HEK293 (cell line): ENCODE results near the gene DSCAM.

Experiments used
- CTCF ChIA-PET: fragments of 350-600 bp; formaldehyde crosslinking; extraction: SDS; loops from one replicate; lab custom pipeline; 2021; ENCODE audit warnings: antibody characterized with exemption; lab: Yijun Ruan, JAX
- POLR2A ChIA-PET: fragments of 300-600 bp; formaldehyde crosslinking; extraction: SDS; loops from one replicate; lab custom pipeline; 2020; ENCODE audit warnings: antibody characterized with exemption, inconsistent platforms; lab: Yijun Ruan, JAX
- H3K27ac ChIP-seq: fragments of 200-500 bp; sonication (Bioruptor generic); 2 replicates; pipeline ENCODE4 v1.5.1; 2014; ENCODE audit warnings: low read depth, low read length, control low read depth, inconsistent platforms; ENCODE audit errors: extremely low read depth
- H3K36me3 ChIP-seq, 2 experiments: fragments of 200-500 bp in 1 of 2; sonication (Bioruptor generic) in 1 of 2; 1 replicate in 1 of 2; 2 replicates in 1 of 2; pipeline ENCODE4 v1.5.1; 2014 to 2017; ENCODE audit warnings: inconsistent platforms in 2 of 2, low read length in 2 of 2; ENCODE audit not compliant: control insufficient read depth in 2 of 2, insufficient read depth in 1 of 2
- H3K4me1 ChIP-seq: fragments of 200-500 bp; sonication (Bioruptor generic); 2 replicates; pipeline ENCODE4 v1.5.1; 2014; ENCODE audit warnings: mild to moderate bottlenecking, low read length, inconsistent platforms; ENCODE audit not compliant: control insufficient read depth, insufficient read depth
- H3K4me3 ChIP-seq: 2 replicates; pipeline ENCODE4 v1.5.1; 2011; ENCODE audit warnings: low read depth, mild to moderate bottlenecking, control low read depth, low read length, moderate library complexity
- H3K9me3 ChIP-seq: fragments of 200-500 bp; sonication (Bioruptor generic); 2 replicates; pipeline ENCODE4 v1.5.1; 2014; ENCODE audit warnings: low read depth, low read length, inconsistent platforms; ENCODE audit not compliant: control insufficient read depth, insufficient read depth
- BCL11A ChIP-seq: fragments of 450-650 bp; formaldehyde crosslinking; IDR thresholded peaks from 2 replicates; pipeline ENCODE4 v1.5.1; 2016; ENCODE audit warnings: low read depth, missing biosample characterization, missing genetic modification characterization
- KLF16 ChIP-seq: fragments of 450-650 bp; formaldehyde crosslinking; IDR thresholded peaks from 2 replicates; pipeline ENCODE4 v1.5.1; 2017; ENCODE audit warnings: missing biosample characterization, missing genetic modification characterization
- OSR2 ChIP-seq: fragments of 450-650 bp; formaldehyde crosslinking; IDR thresholded peaks from 2 replicates; pipeline ENCODE4 v1.5.1; 2016; ENCODE audit warnings: missing biosample characterization, missing genetic modification characterization
- SCRT2 ChIP-seq: fragments of 450-650 bp; formaldehyde crosslinking; IDR thresholded peaks from 2 replicates; pipeline ENCODE4 v1.5.1; 2016; ENCODE audit warnings: missing biosample characterization, missing genetic modification characterization
- ZBTB1 ChIP-seq: fragments of 450-650 bp; formaldehyde crosslinking; IDR thresholded peaks from 2 replicates; pipeline ENCODE4 v1.5.1; 2016; ENCODE audit warnings: missing biosample characterization, missing genetic modification characterization
- ZBTB26 ChIP-seq: fragments of 450-650 bp; formaldehyde crosslinking; optimal IDR thresholded peaks from 2 replicates; pipeline ENCODE3; 2016; ENCODE audit warnings: missing biosample characterization, mild to moderate bottlenecking, missing genetic modification characterization
- ZFP37 ChIP-seq: fragments of 450-650 bp; formaldehyde crosslinking; IDR thresholded peaks from 2 replicates; pipeline ENCODE4 v1.5.1; 2016; ENCODE audit warnings: missing biosample characterization, missing genetic modification characterization
- ZIC2 ChIP-seq: fragments of 450-650 bp; formaldehyde crosslinking; IDR thresholded peaks from 2 replicates; pipeline ENCODE4 v1.5.1; 2016; ENCODE audit warnings: missing biosample characterization, missing genetic modification characterization
- ZNF114 ChIP-seq: fragments of 450-650 bp; formaldehyde crosslinking; IDR thresholded peaks from 2 replicates; pipeline ENCODE4 v1.5.0; 2017; ENCODE audit warnings: missing biosample characterization, missing genetic modification characterization
- ZNF132 ChIP-seq: fragments of 450-650 bp; formaldehyde crosslinking; IDR thresholded peaks from 2 replicates; pipeline ENCODE4 v1.5.1; 2017; ENCODE audit warnings: missing biosample characterization, missing genetic modification characterization, borderline replicate concordance
- ZNF157 ChIP-seq: fragments of 450-650 bp; formaldehyde crosslinking; IDR thresholded peaks from 2 replicates; pipeline ENCODE4 v1.5.1; 2016; ENCODE audit warnings: missing biosample characterization, missing genetic modification characterization
- ZNF175 ChIP-seq: fragments of 450-650 bp; formaldehyde crosslinking; IDR thresholded peaks from 2 replicates; pipeline ENCODE4 v1.5.1; 2016; ENCODE audit warnings: missing biosample characterization, missing genetic modification characterization
- ZNF2 ChIP-seq: fragments of 450-650 bp; formaldehyde crosslinking; IDR thresholded peaks from 2 replicates; pipeline ENCODE4 v1.5.1; 2016; ENCODE audit warnings: missing biosample characterization, missing genetic modification characterization
- ZNF239 ChIP-seq: fragments of 450-650 bp; formaldehyde crosslinking; IDR thresholded peaks from 2 replicates; pipeline ENCODE4 v1.5.1; 2016; ENCODE audit warnings: missing biosample characterization, missing genetic modification characterization
- ZNF292 ChIP-seq: fragments of 450-650 bp; formaldehyde crosslinking; IDR thresholded peaks from 2 replicates; pipeline ENCODE4 v1.5.1; 2016; ENCODE audit warnings: low read depth, missing biosample characterization, missing genetic modification characterization, borderline replicate concordance
- ZNF311 ChIP-seq: fragments of 450-650 bp; formaldehyde crosslinking; IDR thresholded peaks from 2 replicates; pipeline ENCODE4 v1.5.1; 2017; ENCODE audit warnings: missing biosample characterization, missing genetic modification characterization, borderline replicate concordance
- ZNF341 ChIP-seq: fragments of 450-650 bp; formaldehyde crosslinking; IDR thresholded peaks from 2 replicates; pipeline ENCODE4; 2016; ENCODE audit warnings: low read depth, missing biosample characterization, missing genetic modification characterization
- ZNF529 ChIP-seq: fragments of 450-650 bp; formaldehyde crosslinking; IDR thresholded peaks from 2 replicates; pipeline ENCODE4 v1.5.1; 2017; ENCODE audit warnings: missing genetic modification characterization, missing biosample characterization; ENCODE audit not compliant: insufficient replicate concordance
- ZNF677 ChIP-seq: fragments of 450-650 bp; IDR thresholded peaks from 2 replicates; pipeline ENCODE4 v1.5.0; 2018; ENCODE audit warnings: missing biosample characterization, mild to moderate bottlenecking, missing genetic modification characterization, moderate library complexity
- ZNF791 ChIP-seq: fragments of 450-650 bp; formaldehyde crosslinking; IDR thresholded peaks from 2 replicates; pipeline ENCODE4 v1.5.1; 2016; ENCODE audit warnings: missing biosample characterization, missing genetic modification characterization
- ZNF792 ChIP-seq: fragments of 450-650 bp; formaldehyde crosslinking; IDR thresholded peaks from 2 replicates; pipeline ENCODE4 v1.5.1; 2016; ENCODE audit warnings: missing biosample characterization, missing genetic modification characterization
- TF ChIP-seq, protein P1 (sequence below): fragments of 450-650 bp; formaldehyde crosslinking; IDR thresholded peaks from 2 replicates; pipeline ENCODE4 v1.5.1; 2016; ENCODE audit warnings: missing biosample characterization, missing genetic modification characterization

DSCAM gene

DNA sequence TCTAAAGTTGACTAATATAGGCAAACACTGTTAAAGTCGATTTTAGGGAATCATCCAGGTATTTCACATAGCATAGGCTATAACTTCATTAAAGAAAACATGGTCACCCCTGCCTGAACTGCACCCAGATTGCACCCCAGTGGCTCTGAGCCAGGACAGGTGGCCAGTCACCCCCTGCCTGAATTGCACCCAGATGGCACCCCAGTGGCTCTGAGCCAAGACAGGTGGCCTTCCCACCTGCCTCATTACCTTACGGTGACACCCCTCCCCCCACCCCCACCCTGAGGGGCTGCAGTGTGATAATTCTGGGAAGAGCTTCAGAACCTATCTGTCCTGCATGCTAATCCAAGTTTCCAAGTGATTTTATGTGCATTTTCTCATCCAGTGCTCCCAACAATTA lies 78.9 kb downstream of the DSCAM start (continued):
- TF ChIP-seq, protein P1, sequence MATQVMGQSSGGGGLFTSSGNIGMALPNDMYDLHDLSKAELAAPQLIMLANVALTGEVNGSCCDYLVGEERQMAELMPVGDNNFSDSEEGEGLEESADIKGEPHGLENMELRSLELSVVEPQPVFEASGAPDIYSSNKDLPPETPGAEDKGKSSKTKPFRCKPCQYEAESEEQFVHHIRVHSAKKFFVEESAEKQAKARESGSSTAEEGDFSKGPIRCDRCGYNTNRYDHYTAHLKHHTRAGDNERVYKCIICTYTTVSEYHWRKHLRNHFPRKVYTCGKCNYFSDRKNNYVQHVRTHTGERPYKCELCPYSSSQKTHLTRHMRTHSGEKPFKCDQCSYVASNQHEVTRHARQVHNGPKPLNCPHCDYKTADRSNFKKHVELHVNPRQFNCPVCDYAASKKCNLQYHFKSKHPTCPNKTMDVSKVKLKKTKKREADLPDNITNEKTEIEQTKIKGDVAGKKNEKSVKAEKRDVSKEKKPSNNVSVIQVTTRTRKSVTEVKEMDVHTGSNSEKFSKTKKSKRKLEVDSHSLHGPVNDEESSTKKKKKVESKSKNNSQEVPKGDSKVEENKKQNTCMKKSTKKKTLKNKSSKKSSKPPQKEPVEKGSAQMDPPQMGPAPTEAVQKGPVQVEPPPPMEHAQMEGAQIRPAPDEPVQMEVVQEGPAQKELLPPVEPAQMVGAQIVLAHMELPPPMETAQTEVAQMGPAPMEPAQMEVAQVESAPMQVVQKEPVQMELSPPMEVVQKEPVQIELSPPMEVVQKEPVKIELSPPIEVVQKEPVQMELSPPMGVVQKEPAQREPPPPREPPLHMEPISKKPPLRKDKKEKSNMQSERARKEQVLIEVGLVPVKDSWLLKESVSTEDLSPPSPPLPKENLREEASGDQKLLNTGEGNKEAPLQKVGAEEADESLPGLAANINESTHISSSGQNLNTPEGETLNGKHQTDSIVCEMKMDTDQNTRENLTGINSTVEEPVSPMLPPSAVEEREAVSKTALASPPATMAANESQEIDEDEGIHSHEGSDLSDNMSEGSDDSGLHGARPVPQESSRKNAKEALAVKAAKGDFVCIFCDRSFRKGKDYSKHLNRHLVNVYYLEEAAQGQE = no peak
- TF ChIP-seq ZNF341 (tag by site-specific recombination) = no peak
- TF ChIP-seq ZNF175 (tag by site-specific recombination) = no peak
- no peak for TF ChIP-seq ZBTB1 (tag by site-specific recombination)

DNA sequence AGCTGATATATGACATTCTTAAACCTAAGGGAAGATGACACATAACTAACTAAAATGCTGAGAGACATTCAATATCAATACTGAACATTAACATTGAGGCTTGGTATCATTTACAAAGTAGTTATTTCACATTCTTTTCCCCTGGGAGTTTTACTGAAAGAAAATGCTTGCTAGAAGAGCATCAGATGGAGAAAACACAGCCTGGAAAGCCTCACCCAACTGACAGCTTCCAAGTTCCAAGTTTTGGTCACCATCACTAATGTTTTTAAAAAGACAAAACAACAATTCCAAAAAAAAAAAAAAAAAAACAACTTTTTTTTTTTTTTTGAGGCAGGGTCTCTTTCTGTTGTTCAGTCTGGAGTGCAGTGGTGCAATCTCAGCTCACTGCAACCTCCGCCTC lies 80.6 kb downstream of the DSCAM start:
- H3K27ac ChIP-seq = no peak overlapping the region
- no peaks in the 10 kb centered on the region for H3K9me3 ChIP-seq
- TF ChIP-seq, protein P1 = no peak
- TF ChIP-seq ZNF114 (tag by site-specific recombination) = no peak
- TF ChIP-seq ZBTB1 (tag by site-specific recombination) = no peak
- no peak for TF ChIP-seq SCRT2 (tag by site-specific recombination)
- TF ChIP-seq ZNF157 (tag by site-specific recombination) = no peak
- TF ChIP-seq BCL11A (tag by site-specific recombination) = no peak
- TF ChIP-seq ZNF677 (tag by site-specific recombination) = no peak
- no peak for TF ChIP-seq ZNF792 (tag by site-specific recombination)
- no peak for TF ChIP-seq KLF16
- no peak for TF ChIP-seq ZNF791 (tag by site-specific recombination)
- no peak for TF ChIP-seq ZNF239
- no peak for TF ChIP-seq ZFP37 (tag by site-specific recombination)
- no peak for TF ChIP-seq ZIC2
- no peak for TF ChIP-seq ZNF311
- TF ChIP-seq ZNF292 (tag by site-specific recombination) = no peak
- TF ChIP-seq ZNF132 (tag by site-specific recombination) = no peak
- TF ChIP-seq OSR2 = no peak
- TF ChIP-seq ZBTB26 (tag by site-specific recombination) = no peak
- no peak for TF ChIP-seq ZNF2 (tag by site-specific recombination)
- no peak for TF ChIP-seq ZNF529 (tag by site-specific recombination)
- peaks cover 7% of the 10 kb centered on the region; the same call in 1 of the 2 replicates for H3K4me1 ChIP-seq
- POLR2A ChIA-PET = interaction anchor here (0.6 kb wide), 1 partner anchor 271 kb away, joined by 5 read pairs; no protein-coding TSS in a partner anchor
- no peaks in the 10 kb centered on the region for H3K36me3 ChIP-seq
- no peak overlapping the region for H3K4me3 ChIP-seq
- CTCF ChIA-PET = interaction anchor here (0.7 kb wide), 1 partner anchor 135 kb away, joined by 3 read pairs; no protein-coding TSS in a partner anchor
